Gastroesophageal sphincter (tissue), 4 donors: ENCODE data around the gene BHLHE23. TPM values are rescaled to one million over a fixed set of nuclear protein-coding genes. Genes with fewer than 3 reads are reported as not detected.

Experiments
- ATAC-seq: fragments of 150-250 bp; one replicate; pipeline ENCODE4 v1.9.1; 2016; ENCODE audit warnings: mild to moderate bottlenecking, moderate library complexity
- H3K27ac ChIP-seq, 4 donors: fragments of 200-600 bp; sonication (generic) in 3 of 4; 1 replicate in 3 of 4; 2 replicates in 1 of 4; pipeline ENCODE4 v1.5.1; 2016 to 2019
- H3K27me3 ChIP-seq: fragments of 200-600 bp; sonication (generic); one replicate; pipeline ENCODE4 v1.5.1; 2019
- H3K36me3 ChIP-seq, 2 donors: fragments of 200-600 bp; sonication (generic); one replicate each; pipeline ENCODE4 v1.5.1; 2019; ENCODE audit warnings: control low read depth in 1 of 2
- H3K4me1 ChIP-seq, 3 donors: fragments of 200-600 bp; sonication (generic); 1 replicate in 2 of 3; 2 replicates in 1 of 3; pipeline ENCODE4 v1.5.1; 2016 to 2019; ENCODE audit warnings: control low read depth in 2 of 3
- H3K4me3 ChIP-seq, 2 donors: fragments of 200-600 bp; sonication (generic); one replicate each; pipeline ENCODE4 v1.5.1; 2019; ENCODE audit warnings: mild to moderate bottlenecking in 1 of 2, moderate library complexity in 1 of 2
- H3K9me3 ChIP-seq, 3 donors: fragments of 200-600 bp; sonication (generic); one replicate each; pipeline ENCODE4 v1.5.1; 2017 to 2019; ENCODE audit warnings: control low read depth in 2 of 3
- CTCF ChIP-seq, 4 experiments: fragments of 200-600 bp in 2 of 4; fragments of 450-650 bp in 2 of 4; sonication (generic) in 1 of 4; IDR thresholded peaks; one replicate each; pipeline ENCODE4 v1.5.1; 2017 to 2019; ENCODE audit warnings: antibody characterized with exemption in 4 of 4, mild to moderate bottlenecking in 2 of 4, moderate library complexity in 2 of 4
- EP300 ChIP-seq: sonication (generic); formaldehyde crosslinking; IDR thresholded peaks from one replicate; pipeline ENCODE4 v1.6.1; 2017; ENCODE audit warnings: antibody characterized with exemption, mild to moderate bottlenecking
- POLR2A ChIP-seq, 2 donors: fragments of 450-650 bp; IDR thresholded peaks; one replicate each; pipeline ENCODE4 v1.6.1; 2017; ENCODE audit warnings: antibody characterized with exemption in 2 of 2, mild to moderate bottlenecking in 2 of 2, moderate library complexity in 1 of 2
- POLR2AphosphoS5 ChIP-seq: sonication (generic); formaldehyde crosslinking; IDR thresholded peaks from one replicate; pipeline ENCODE4 v1.6.1; 2017; ENCODE audit warnings: antibody characterized with exemption
- WGBS, 2 donors: methylation state at CpG; one replicate each; pipeline ENCODE4 v1.1.5; 2018; ENCODE audit warnings: low coverage in 1 of 2; 5-methylcytosine and 5-hydroxymethylcytosine counted together
- total RNA-seq, 4 donors: library from RNA; depleted of rRNA; stranded (reverse); fragments of >200 nt; gene quantifications; one replicate each; pipeline ENCODE4 v1.1.0, GENCODE V29; 2016

Gene BHLHE23
- total RNA-seq, 4 donors from 2014 or later, result not detected

- no peak for ATAC-seq
Measured at GRCh38 chr20:62997417-62998035, 9.2 kb downstream of the BHLHE23 start.

GRCh38 chr20:62996596-62996982 is 10.2 kb downstream of the BHLHE23 start:
- Histone ChIP-seq H3K4me3 (no peak overlapping the region), H3K9me3 (peaks cover 0 to 10% (median 0%) of the 10 kb centered on the region in 3 donors), H3K36me3 (no peaks in the 10 kb centered on the region), H3K4me1 (no peaks in the 10 kb centered on the region), H3K27me3 (peaks cover 96% of the 10 kb centered on the region), H3K27ac (no peak overlapping the region)
- 88 to 90% methylated on average over 3 to 4 of the region's 14 CpGs for WGBS, 2 donors
- ATAC-seq, result no peak
- no peak for TF ChIP-seq EP300
- TF ChIP-seq CTCF (IDR thresholded peaks at IDR 0.05), result no peak
- TF ChIP-seq POLR2A (IDR thresholded peaks at IDR 0.05), result no peak
- TF ChIP-seq POLR2AphosphoS5, result no peak

More at GRCh38 chr20:62997417-62998035, 9.2 kb downstream of the BHLHE23 start:
- no peaks in the 10 kb centered on the region for H3K36me3 ChIP-seq
- no peak overlapping the region for H3K27ac ChIP-seq
- no peak overlapping the region for H3K4me3 ChIP-seq
- WGBS, 2 donors, result 11% methylated on average over 3 of the region's 20 CpGs; no CpG with 5 or more reads in 1 of the 2 donors
- TF ChIP-seq CTCF (IDR thresholded peaks at IDR 0.05) (no peak), POLR2A (IDR thresholded peaks at IDR 0.05) (no peak), POLR2AphosphoS5 (no peak), EP300 (no peak)
- no peaks in the 10 kb centered on the region for H3K4me1 ChIP-seq
- peaks cover 0 to 10% (median 0%) of the 10 kb centered on the region in 3 donors for H3K9me3 ChIP-seq
- H3K27me3 ChIP-seq, result peaks cover 97% of the 10 kb centered on the region

- TF ChIP-seq EP300, result no peak
- no peak for TF ChIP-seq POLR2AphosphoS5
- ATAC-seq, result no peak
- 50% methylated on average over 4 of the region's 25 CpGs; no CpG with 5 or more reads in 1 of the 2 donors for WGBS, 2 donors
- no peaks in the 10 kb centered on the region for H3K4me1 ChIP-seq
- H3K27me3 ChIP-seq, result peaks cover 96% of the 10 kb centered on the region
- peaks cover 0 to 10% (median 0%) of the 10 kb centered on the region in 3 donors for H3K9me3 ChIP-seq
- H3K27ac ChIP-seq, result no peak overlapping the region
- no peaks in the 10 kb centered on the region for H3K36me3 ChIP-seq
- H3K4me3 ChIP-seq, result no peak overlapping the region
Measured at GRCh38 chr20:62995898-62996595, 10.7 kb downstream of the BHLHE23 start.

- TF ChIP-seq CTCF (IDR thresholded peaks at IDR 0.05) (no peak), POLR2A (IDR thresholded peaks at IDR 0.05) (no peak), POLR2AphosphoS5 (no peak), EP300 (no peak)
- 63% methylated on average over 9 of the region's 11 CpGs; no CpG with 5 or more reads in 1 of the 2 donors for WGBS, 2 donors
- Histone ChIP-seq H3K27me3 (peaks cover 96% of the 10 kb centered on the region), H3K4me1 (no peaks in the 10 kb centered on the region), H3K9me3 (peaks cover 0 to 10% (median 0%) of the 10 kb centered on the region in 3 donors), H3K36me3 (no peaks in the 10 kb centered on the region), H3K27ac (no peak overlapping the region), H3K4me3 (no peak overlapping the region)
- no peak for ATAC-seq
Measured at GRCh38 chr20:62995481-62995880, 11.3 kb downstream of the BHLHE23 start.

GRCh38 chr20:62994869-62995281 is 11.9 kb downstream of the BHLHE23 start:
- Histone ChIP-seq H3K27ac (no peak overlapping the region), H3K4me1 (no peaks in the 10 kb centered on the region), H3K9me3 (peaks cover 0 to 6% (median 0%) of the 10 kb centered on the region in 3 donors), H3K36me3 (no peaks in the 10 kb centered on the region), H3K27me3 (peaks cover 93% of the 10 kb centered on the region), H3K4me3 (no peak overlapping the region)
- ATAC-seq, result no peak
- no peak for TF ChIP-seq POLR2A (IDR thresholded peaks at IDR 0.05)
- TF ChIP-seq POLR2AphosphoS5, result no peak
- TF ChIP-seq EP300, result no peak
- TF ChIP-seq CTCF (IDR thresholded peaks at IDR 0.05), result no peak
- WGBS, 2 donors, result 56 to 72% methylated on average over 4 to 5 of the region's 19 CpGs
